AG08395 (cell line): ENCODE measurements around the gene TRIM24.
A peak's percentile ranks its signal among the peaks of the same experiment; 100 is the strongest.
"Not testable (repeated sequence)": the region's sequence is repeated elsewhere in the genome, so short reads cannot be mapped to it uniquely, and the experiment has no call there.

Experiments used
- DNase-seq: peaks from one replicate; pipeline ENCODE4 v3.0.0; 2012; ENCODE audit warnings: mixed read lengths, low spot score

Gene TRIM24

DNA sequence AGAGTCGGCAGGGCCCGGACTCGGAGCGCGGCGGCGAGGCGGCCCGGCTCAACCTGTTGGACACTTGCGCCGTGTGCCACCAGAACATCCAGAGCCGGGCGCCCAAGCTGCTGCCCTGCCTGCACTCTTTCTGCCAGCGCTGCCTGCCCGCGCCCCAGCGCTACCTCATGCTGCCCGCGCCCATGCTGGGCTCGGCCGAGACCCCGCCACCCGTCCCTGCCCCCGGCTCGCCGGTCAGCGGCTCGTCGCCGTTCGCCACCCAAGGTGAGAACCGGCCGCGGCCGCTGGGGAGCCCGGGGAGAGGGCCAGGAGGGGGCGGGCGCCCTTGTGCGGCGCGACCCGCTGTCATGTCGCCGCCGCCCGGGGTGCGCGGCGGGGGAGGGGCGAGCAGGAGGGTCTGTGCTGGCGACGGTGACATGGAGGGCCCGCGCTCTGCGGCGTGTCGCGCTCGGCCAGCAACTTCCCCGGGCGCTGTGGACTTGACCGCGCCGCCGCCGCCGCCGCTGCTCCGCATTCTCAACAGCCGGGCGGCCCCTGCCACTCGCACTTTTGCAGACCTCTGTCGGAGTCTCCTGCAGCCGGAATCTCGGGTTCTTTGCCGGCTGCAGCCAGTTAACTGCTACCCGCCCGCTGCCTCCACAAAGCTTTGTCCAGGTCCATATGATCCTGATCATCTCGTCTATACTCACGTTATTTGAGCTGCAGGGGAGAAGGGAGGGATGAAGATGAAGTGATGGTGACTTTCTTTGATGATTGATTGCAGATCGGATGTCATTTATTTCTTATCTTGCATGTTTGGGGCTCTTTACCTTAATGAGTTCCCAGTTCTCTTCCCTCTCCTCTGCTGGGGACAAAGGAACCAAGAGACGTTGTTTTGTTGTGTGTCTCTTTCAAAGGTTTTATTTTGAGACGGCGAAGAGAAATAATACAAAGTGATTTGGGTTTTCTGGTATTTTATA is 869 bp downstream of the TRIM24 start:
- peak; percentile 33 for DNase-seq

DNA sequence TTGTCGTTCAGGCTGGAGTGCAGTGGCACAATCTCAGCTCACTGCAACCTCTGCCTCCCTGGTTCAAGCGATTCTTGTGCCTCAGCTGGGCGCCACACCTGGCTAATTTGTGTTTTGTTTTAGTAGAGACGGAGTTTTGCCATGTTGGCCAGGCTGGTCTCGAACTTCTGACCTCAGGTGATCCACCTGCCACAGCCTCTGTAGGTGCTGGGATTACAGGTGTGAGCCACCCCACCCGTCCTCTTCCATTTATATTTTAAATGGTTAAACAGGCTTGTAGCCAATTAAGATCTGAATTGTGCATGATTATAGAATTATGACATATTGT is 3.2 kb downstream of the TRIM24 start:
- not testable (repeated sequence) for DNase-seq

DNA sequence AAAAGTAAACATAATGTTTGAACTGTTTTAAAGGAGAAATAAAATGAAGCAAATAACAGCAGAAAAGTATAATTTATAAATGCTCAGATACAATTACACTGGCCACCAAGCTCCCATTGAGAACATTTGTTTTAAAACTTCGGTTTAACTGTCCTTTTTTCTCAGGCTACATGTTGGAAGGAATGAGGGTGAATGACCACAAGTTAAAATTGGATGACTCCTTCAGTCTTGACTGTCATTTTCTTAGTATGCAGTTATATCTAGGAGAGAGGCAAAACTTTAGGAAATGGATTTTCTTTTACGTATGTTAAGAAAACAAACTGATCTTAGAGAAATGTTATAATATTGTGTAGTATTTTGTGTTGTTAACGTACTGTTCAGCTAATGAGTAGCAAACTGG is 5.0 kb downstream of the TRIM24 start:
- DNase-seq, result no peak

DNA sequence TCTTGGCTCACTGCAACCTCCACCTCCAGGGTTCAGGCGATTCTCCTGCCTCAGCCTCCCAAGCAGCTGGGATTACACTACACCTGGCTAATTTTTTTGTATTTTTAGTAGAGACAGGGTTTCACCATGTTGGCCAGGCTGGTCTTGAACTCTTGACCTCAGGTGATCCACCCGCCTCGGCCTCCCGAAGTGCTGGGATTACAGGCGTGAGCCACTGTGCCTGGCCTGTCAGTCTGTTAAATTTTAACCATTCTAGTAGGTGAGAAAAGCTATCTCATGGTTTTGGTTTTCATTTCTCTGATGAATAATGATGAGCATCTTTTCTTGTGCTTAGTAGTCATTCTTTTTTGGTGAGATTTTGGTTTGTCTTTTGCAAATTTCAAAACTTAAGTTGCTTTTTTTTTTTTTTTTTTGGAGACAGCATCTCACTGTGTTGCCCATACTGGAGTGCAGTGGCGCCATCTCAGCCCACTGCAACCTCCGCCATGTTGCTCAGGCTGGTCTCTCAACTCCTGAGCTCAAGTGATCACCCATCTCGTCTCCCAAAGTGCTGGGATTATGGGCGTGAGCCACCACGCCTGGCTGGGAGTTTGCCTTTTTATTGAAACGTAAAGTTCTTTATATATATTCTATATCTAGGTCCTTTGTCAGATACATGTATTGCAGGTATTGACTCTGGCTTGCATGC is 6.2 kb downstream of the TRIM24 start:
- not testable (repeated sequence) for DNase-seq

DNA sequence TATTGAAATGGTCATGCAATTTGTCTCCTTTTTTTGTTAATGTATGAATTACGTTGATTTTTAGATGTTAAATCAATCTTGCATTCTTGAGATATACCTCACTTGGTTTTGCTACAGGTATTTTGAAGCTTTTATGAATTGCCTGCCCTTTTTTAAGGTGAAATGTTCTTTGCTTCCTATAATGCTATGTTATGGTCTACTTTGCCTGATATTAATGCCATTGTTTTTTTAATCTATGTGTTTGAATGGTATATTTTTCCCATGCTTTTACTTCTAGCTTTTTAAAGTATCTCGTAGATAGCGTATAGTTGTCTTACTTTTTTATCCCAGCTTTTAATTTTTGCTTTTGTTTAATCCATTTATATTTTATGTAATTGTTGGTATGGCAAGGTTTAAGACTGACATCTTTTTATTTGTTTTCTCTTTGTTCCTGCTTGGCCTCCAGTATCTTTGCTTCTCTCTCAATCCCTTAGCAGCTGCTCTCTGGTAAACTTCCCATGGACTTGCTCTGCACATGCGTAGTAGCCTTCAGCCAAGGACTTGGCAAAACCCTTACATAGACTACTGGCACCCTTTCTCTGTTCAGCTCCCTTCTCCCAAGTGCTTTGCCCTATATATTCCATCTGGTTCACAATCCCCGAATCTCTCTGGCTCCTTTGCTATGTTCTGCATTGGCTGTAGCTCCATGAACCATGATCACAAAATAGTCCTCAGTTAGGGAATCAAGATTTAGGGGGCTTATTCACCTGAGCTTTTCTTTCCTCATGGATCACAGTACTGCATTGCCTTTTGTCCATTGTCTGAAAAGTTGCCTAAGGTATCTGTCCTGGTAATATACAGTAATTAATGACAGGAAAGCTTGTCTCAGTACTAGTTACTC is 8.4 kb downstream of the TRIM24 start:
- DNase-seq, result no peak

DNA sequence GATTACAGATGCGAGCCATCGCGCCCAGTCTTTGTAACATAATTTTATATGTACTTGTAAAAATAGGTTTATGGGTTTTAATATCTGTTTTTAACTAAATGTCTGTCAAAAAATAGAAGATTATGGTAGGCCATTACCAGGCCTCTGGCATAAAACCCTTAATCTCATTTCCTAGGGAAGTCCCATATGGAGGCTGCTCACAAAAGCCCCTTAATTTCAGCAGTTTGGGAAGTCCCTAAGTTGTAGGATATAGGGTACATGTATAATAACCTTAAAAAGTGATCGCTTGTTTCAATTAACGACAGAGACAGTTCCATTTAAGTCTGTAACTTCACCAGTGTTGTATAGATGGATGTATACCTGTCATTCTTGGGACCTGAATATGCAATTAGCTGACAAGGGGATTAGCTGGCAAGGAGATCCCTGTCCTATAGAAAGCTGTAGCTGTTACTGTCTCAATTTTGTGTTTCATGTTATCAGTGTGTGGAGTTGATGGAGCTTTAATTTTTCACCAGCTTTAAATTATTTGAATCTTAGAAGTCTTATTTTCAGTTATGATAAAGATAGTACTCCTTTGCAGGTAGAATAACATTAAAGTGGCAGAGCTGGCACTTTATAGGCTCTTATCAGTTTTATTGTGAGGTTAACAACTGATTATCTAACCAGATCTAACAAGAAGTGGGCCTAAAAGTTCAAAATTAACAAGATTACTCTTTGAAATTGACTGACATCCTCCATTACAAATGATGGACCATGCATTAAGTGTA is 10.5 kb downstream of the TRIM24 start:
- no peak for DNase-seq

DNA sequence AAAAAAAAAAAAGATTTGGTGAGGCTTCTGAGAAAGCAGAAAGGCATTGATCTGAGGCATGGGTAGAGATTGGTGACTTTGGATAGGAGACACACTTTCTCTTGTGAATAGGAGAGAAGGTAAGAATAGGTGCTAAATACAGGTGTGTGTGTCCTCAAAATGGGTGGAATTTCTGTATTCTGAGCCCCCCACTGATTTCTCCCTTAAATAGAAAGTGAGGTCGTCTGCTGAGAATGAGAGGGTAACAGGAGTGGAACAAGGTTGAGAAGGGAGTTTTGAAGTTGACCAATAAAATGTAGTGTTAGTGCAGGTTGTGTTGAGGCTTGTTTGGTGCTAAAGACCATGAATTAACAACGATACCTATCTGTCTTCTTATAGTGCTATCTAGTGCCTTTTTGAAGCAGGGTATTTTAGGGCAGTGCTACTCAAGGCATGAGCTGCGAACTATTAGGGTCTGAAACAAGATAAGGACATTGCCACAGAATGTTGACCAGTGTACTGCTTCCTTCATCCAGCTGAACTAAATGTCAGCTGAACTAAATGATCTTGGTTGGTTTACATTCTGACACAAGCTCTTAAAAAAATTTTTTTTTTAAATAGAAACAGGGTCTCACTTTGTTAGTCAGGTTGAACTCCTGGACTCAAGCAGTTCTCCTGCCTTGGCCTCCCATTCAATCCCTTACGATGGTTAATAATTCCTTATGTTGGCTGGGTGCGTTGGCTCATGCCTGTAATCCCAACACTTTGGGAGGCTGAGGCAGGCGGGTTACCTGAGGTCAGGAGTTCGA is 12.4 kb downstream of the TRIM24 start:
- DNase-seq, result no peak

DNA sequence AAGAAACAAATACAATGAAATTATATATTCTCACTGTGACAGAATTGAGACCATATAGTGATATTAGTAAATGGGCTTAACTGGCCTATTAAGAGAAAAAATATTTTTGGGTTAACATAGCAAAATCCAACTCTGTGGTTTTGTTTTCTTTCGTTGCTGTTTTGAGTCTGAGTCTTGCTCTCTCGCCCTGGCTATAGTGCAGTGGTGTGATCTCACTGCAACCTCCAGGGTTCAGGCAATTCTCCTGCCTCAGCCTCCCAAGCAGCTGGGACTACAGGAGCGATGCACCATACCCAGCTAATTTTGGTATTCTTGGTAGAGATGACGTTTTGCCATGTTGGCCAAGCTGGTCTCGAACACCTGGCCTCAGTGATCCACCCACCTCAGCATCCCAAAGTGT is 15.3 kb downstream of the TRIM24 start:
- no peak for DNase-seq

DNA sequence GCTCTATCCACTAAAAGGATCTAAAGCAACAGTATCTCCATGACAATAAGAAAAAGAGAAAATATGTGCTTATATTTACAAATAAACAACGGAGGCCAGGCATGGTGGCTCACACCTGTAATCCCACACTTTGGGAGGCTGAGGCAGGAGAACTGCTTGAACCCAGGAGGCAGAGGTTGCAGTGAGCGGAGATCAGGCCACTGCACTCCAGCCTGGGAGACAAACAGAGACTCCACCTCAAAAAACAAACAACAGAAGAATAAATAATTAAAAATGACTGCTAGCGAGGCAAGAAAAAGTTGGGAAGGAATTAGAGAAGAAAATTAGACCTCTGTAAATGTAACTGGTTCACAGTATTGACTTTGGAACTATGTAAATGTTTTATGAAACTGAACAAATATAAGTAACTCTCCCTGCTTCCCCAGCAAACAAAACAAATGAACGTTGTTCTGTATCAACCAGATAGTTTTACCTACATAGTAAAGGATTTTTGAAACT is 17.1 kb downstream of the TRIM24 start:
- DNase-seq, result no peak

DNA sequence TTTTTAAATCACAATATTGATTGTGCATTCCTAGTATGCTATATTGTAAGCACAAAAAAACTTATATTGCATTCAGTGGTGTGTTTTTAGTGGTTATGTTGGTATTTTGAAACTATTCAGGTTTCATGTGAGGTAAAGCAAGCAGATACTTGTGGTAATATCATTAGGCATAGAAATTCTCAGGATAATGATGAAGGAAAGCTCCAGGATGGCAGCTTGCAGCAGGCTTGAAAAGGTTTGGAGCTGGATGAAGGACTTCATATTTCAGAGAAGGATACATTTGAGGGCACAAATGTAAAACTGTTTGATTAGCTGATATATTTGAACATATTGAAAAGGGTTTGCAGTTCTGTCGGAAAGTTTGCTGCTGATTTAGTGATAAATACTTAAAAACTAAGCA is 17.5 kb downstream of the TRIM24 start:
- no peak for DNase-seq

DNA sequence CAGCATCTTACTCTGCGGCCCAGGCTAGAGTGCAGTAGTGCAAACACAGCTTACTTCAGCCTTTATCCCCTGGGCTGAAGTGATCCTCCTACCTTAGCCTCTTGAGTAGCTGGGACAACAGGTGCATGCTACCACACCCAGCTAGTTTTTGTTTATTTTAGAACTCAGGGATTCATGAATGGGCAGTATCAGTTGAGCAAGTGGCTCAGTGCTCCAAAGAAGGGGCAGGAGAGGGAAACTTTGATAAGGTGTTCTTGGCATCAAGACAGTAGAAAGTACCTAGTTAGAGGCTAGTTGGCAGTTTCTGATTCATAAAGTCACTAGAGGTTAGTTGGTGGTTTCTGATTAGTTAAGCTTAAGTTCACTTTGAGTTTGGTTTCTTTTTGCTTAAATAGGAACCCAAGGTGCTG is 18.4 kb downstream of the TRIM24 start:
- DNase-seq, result no peak

DNA sequence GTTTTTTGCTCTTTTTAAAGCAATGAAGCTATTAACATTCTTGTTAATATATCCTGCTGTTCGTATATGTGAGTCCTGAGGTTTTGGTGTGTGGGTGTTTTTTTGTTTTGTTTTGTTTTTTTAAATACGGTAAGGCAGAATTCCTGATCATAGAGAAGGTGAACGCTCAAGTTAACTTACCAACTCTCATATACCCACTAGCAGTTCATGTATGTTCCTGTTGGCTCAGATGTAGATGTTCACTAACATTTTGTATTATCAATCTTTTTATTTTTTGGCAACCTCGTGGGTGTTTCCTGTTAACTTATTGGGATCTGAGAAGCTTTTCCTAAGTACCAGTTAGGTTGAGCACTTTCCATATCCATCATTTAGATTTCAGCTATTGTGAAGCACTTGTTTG is 20.5 kb downstream of the TRIM24 start:
- no peak for DNase-seq

DNA sequence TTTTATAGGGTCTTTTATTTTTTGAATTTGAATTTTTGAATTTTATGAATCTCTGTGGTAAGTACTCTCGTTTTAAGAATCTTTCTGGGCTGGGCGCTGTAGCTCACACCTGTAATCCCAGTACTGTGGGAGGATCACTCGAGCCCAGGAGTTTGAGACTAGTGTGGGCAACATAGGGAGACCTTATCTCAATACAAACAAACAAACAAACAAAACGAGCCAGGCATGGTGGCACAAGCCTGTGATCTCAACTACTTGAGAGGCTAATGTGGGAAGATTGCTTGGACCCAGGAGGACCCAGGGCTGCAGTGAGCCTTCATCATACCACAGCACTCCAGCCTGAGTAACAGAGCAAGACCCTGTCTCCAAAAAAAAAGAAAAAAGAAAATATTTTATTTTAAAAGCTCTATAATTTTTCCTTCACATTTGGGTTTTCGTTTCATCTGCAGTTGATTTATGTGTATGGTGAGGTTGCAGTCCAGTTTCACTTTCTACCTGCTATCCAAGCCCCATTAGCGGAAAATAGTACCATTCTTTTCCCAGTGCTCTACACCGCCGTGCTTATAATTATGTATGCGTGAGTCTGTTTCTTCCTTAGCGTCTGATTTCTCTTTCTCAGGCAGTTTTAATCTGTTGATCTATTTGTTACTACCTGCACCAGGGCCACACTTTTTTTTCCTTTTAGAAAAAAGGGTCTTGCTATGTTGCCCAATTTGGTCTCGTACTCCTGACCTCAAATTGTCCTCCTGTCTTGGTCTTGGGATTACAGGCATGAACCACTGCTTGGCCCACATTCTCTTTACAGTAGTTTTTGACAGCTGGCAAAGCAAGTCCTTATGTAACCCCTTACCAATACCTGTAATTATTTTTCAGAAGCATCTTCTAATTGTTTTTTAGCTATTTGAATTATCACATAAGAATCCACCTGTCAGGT is 21.7 kb downstream of the TRIM24 start:
- DNase-seq, result no peak

DNA sequence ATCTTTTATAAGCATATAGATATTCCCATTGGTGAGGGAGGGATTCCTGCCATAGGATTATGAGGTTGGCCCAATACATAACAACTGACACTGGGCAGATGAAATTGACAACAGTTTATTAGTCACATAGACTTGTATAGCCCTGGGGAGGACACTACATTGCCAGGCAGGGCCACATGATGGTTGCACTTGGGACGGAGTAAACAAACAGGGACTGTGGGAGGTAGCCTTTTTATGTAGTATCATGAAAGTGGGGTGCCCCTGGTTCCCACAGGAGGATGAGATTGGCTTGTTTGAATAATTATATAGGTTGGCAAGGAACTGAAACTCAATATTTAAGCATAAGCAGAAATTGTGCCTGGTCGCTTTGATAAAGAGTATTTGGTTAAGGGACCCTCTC is 23.5 kb downstream of the TRIM24 start:
- DNase-seq, result no peak

DNA sequence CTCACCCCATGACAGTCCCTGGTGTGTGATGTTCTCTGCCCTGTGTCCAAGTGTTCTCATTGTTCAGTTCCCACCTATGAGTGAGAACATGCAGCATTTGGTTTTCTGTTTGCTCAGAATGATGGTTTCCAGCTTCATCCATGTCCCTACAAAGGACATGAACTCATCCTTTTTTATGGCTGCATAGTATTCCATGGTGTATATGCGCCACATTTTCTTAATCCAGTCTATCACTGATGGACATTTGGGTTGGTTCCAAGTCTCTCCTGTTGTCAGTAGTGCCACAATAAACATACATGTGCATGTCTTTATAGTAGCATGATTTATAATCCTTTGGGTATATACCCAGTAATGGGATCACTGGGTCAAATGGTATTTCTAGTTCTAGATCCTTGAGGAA is 25.4 kb downstream of the TRIM24 start:
- DNase-seq, result not testable (repeated sequence)

DNA sequence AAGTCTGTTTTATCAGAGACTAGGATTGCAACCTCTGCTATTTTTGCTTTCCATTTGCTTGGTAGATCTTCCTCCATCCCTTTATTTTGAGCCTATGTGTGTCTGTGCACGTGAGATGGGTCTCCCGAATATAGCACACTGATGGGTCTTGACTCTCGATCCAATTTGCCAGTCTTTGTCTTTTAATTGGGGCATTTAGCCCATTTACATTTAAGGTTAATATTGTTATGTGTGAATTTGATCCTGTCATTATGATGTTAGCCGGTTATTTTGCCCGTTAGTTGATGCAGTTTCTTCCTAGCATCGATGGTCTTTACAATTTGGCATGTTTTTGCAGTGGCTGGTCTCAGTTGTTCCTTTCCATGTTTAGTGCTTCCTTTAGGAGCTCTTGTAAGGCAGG is 29.1 kb downstream of the TRIM24 start:
- DNase-seq, result not testable (repeated sequence)

DNA sequence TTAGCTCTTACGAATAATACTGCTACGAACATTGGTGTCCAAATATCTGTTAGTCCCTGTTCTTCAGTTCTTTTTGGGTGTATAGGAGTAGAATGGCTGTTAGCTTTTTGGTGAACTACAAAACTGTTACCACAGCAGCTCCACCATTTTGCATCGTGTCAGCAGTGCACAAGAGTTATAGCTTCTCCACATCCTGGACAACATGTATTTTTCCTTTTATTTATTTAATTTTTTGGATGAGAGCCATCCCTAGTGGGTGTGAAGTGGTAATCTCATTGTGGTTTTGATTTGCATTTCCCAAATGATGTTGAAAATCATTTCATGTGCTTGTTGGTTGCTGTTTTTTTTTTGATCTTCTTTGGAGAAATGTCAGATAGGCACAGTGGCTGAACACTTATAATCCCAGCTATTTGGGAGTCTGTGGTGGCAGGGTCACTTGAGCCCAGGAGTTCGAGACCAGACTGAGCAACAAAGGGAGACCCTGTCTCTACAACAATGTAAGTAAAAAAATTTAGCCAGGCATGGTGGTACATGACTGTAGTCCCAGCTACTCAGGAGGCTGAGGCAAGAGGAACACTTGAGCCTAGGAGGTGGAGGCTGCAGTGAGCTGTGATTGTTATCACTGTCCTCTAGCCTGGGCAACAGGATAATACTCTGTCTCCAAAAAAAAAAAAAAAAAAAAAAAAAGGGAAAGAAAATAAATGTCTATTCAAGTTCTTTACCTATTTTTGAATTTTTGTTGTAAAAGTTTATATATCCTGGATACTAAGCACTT is 31.7 kb downstream of the TRIM24 start:
- DNase-seq, result no peak

DNA sequence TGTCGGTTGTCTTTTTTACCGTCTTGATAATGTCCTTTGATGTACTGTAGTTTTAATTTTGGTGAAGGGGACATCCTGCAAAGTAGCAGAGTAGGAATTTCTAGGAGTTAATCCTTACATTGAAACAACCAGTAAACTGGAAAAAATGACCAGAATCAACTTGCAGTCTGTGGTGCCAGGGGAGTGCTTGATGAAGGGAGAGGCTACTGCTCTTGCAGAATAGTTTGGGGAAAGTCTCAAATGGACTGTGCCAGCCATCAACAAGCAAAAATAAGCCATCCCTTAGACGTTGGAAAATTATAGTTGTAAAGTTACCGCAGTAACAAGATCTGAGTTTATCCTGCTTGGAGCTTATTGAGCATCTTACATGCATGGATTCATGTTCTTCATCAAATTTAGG is 32.4 kb downstream of the TRIM24 start:
- no peak for DNase-seq

DNA sequence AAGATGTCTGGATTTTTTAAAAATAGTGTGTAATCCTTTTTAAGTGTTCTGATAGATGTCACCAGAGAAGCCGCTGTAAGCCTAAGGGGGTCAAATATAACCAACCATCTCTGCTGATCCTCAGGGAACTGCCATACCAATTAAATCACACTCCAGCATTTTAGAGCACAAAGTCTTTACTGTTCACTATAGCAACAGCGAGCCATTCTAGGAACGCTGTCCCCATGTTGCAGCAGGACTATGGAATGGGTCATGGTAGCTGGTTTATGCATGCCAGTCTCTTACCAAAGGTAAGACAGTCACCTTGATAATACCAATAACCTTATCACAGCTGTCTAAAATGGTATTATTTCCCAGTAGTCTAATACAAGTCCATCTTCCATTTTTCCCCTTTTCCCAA is 33.5 kb downstream of the TRIM24 start:
- DNase-seq, result no peak
